Sigmoid colon (tissue), 7 donors: ENCODE measurements around the gene RAB11FIP3. TPM values are rescaled to one million over a fixed set of nuclear protein-coding genes. Genes with fewer than 3 reads are reported as not detected.
A peak's percentile ranks its signal among the peaks of the same experiment; 100 is the strongest.

Experiments
- DNase-seq: peaks from one replicate; pipeline ENCODE4 v3.0.0-alpha.2; 2019
- H3K27ac ChIP-seq, 4 donors: fragments of 200-600 bp; sonication (generic); one replicate each; pipeline ENCODE4 v1.5.1; 2016 to 2019; ENCODE audit warnings: mild to moderate bottlenecking in 1 of 4
- H3K27me3 ChIP-seq, 3 donors: fragments of 200-600 bp; sonication (generic); one replicate each; pipeline ENCODE4 v1.5.1; 2019; ENCODE audit warnings: mild to moderate bottlenecking in 1 of 3
- H3K36me3 ChIP-seq, 4 donors: fragments of 200-600 bp; sonication (generic); one replicate each; pipeline ENCODE4 v1.5.1; 2016 to 2019
- H3K4me1 ChIP-seq, 4 donors: fragments of 200-600 bp; sonication (generic); one replicate each; pipeline ENCODE4 v1.5.1; 2017 to 2019
- H3K4me3 ChIP-seq, 4 donors: fragments of 200-600 bp; sonication (generic); one replicate each; pipeline ENCODE4 v1.5.1; 2017 to 2019; ENCODE audit warnings: mild to moderate bottlenecking in 2 of 4, moderate library complexity in 1 of 4
- H3K9me3 ChIP-seq, 4 donors: fragments of 200-600 bp in 3 of 4; sonication (generic) in 3 of 4; one replicate each; pipeline versions ENCODE4 v1.5.1 to v1.6.1; 2013 to 2019
- CTCF ChIP-seq, 4 experiments: fragments of 450-650 bp in 3 of 4; fragments of 200-600 bp in 1 of 4; IDR thresholded peaks; one replicate each; pipeline ENCODE4 v1.5.1; 2016 to 2019; ENCODE audit warnings: antibody characterized with exemption in 4 of 4, mild to moderate bottlenecking in 3 of 4, moderate library complexity in 2 of 4
- EP300 ChIP-seq, 4 donors: sonication (generic); formaldehyde crosslinking; IDR thresholded peaks; one replicate each; pipeline ENCODE4 v1.6.1; 2017; ENCODE audit warnings: antibody characterized with exemption in 4 of 4
- POLR2A ChIP-seq, 2 donors: fragments of 450-650 bp; IDR thresholded peaks; one replicate each; pipeline ENCODE4 v1.6.1; 2016; ENCODE audit warnings: antibody characterized with exemption in 2 of 2, mild to moderate bottlenecking in 2 of 2, moderate library complexity in 2 of 2
- POLR2AphosphoS5 ChIP-seq, 4 donors: sonication (generic); formaldehyde crosslinking; IDR thresholded peaks; one replicate each; pipeline ENCODE4 v1.6.1; 2017; ENCODE audit warnings: antibody characterized with exemption in 4 of 4
- WGBS, 2 donors: extraction: QIAGEN DNeasy Blood & Tissue Kit; methylation state at CpG; one replicate each; pipeline ENCODE4 v1.1.7; 2013; 5-methylcytosine and 5-hydroxymethylcytosine counted together
- intact Hi-C: fragments of 100-400 bp; cut with DNase I; formaldehyde crosslinking; loops from one replicate; pipeline ENCODE4 v1.15.1; 2023
- polyA plus RNA-seq, 3 donors: library from polyadenylated mRNA; stranded (reverse); fragments of 200-250 nt; gene quantifications; one replicate each; pipeline ENCODE4 v1.2.3, GENCODE V29; 2013
- total RNA-seq, 4 donors: library from RNA; depleted of rRNA; stranded (reverse); fragments of >200 nt; gene quantifications; one replicate each; pipeline ENCODE4 v1.1.0, GENCODE V29; 2016
- donor health status: healthy with polysubstance abuse.
- donor health status: Bipolar disorder and iron deficiency.
- donor health status: healthy.

RAB11FIP3 gene
- total and polyA plus RNA-seq, 7 donors, result 10.6 to 44.9 (median 21.4) TPM

GRCh38 chr16:483341-484075 is 58.1 kb downstream of the RAB11FIP3 start:
- DNase-seq, result no peak
- H3K36me3 ChIP-seq, result peaks cover 0 to 27% (median 6%) of the 10 kb centered on the region in 4 donors
- no peaks in the 10 kb centered on the region for H3K9me3 ChIP-seq
- TF ChIP-seq EP300 (IDR thresholded peaks at IDR 0.05), result no peak
- peak in 1 of 4 donors; percentile 48 for TF ChIP-seq POLR2AphosphoS5 (IDR thresholded peaks at IDR 0.05)
- no peak for TF ChIP-seq POLR2A (IDR thresholded peaks at IDR 0.05)
- no peak for TF ChIP-seq CTCF (IDR thresholded peaks at IDR 0.05)
- no peak overlapping the region for H3K4me3 ChIP-seq
- peaks cover 0 to 11% (median 3%) of the 10 kb centered on the region in 4 donors for H3K4me1 ChIP-seq
- H3K27me3 ChIP-seq, result no peaks in the 10 kb centered on the region
- H3K27ac ChIP-seq, result peak overlapping the region in 2 of 4 donors; percentile 20 to 61
- 85 to 91% methylated on average over 14 of the region's 14 CpGs for WGBS, 2 donors
- intact Hi-C loops, result no loop called here

DNA sequence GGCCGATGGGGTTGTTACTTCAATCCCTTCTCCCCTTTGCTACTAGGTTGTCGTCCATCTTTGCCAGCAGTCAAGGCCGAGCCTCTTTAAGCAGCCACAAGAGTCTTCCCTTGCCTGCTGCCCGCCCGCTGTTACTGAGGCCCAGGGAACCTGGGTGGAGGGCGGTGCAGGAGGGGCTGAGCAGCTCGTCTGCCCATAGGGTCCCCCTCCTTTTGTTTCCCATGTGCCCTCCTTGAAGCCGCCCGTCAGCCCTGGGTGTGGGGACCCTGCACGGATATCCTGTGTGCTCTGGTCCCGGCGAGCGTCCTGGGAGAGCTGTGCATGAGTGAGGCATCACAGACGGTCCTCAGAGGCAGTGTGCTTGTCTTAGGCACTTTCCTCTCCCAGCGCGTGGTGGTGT is 64.2 kb downstream of the RAB11FIP3 start:
- Histone ChIP-seq H3K9me3 (no peaks in the 10 kb centered on the region), H3K4me1 (no peaks in the 10 kb centered on the region), H3K36me3 (peaks cover 9 to 44% (median 21%) of the 10 kb centered on the region in 4 donors), H3K27ac (no peak overlapping the region), H3K27me3 (no peaks in the 10 kb centered on the region), H3K4me3 (no peak overlapping the region)
- no peak for DNase-seq
- TF ChIP-seq POLR2A (IDR thresholded peaks at IDR 0.05) (no peak), EP300 (IDR thresholded peaks at IDR 0.05) (no peak), POLR2AphosphoS5 (IDR thresholded peaks at IDR 0.05) (no peak), CTCF (IDR thresholded peaks at IDR 0.05) (no peak)
- intact Hi-C loops, result loop anchor here (5.0 kb wide), 1 partner anchor 97 kb away; no protein-coding TSS in a partner anchor
- WGBS, 2 donors, result 95 to 96% methylated on average over 16 of the region's 16 CpGs

- 91 to 93% methylated on average over 10 of the region's 10 CpGs for WGBS, 2 donors
- intact Hi-C loops, result no loop called here
- Histone ChIP-seq H3K27ac (no peak overlapping the region), H3K36me3 (peaks cover 9 to 35% (median 21%) of the 10 kb centered on the region in 4 donors), H3K27me3 (no peaks in the 10 kb centered on the region), H3K4me1 (no peaks in the 10 kb centered on the region), H3K9me3 (no peaks in the 10 kb centered on the region), H3K4me3 (no peak overlapping the region)
- TF ChIP-seq EP300 (IDR thresholded peaks at IDR 0.05) (no peak), POLR2A (IDR thresholded peaks at IDR 0.05) (no peak), POLR2AphosphoS5 (IDR thresholded peaks at IDR 0.05) (no peak), CTCF (IDR thresholded peaks at IDR 0.05) (no peak)
- no peak for DNase-seq
Measured at GRCh38 chr16:490768-491167, 65.3 kb downstream of the RAB11FIP3 start.

GRCh38 chr16:491220-491919 is 65.9 kb downstream of the RAB11FIP3 start:
- H3K4me3 ChIP-seq, result no peak overlapping the region
- WGBS, 2 donors, result 90 to 95% methylated on average over 19 of the region's 19 CpGs
- DNase-seq, result no peak
- H3K27ac ChIP-seq, result no peak overlapping the region
- peaks cover 9 to 35% (median 23%) of the 10 kb centered on the region in 4 donors for H3K36me3 ChIP-seq
- H3K27me3 ChIP-seq, result no peaks in the 10 kb centered on the region
- intact Hi-C loops, result no loop called here
- no peaks in the 10 kb centered on the region for H3K9me3 ChIP-seq
- no peak for TF ChIP-seq EP300 (IDR thresholded peaks at IDR 0.05)
- TF ChIP-seq POLR2A (IDR thresholded peaks at IDR 0.05), result no peak
- no peak for TF ChIP-seq POLR2AphosphoS5 (IDR thresholded peaks at IDR 0.05)
- TF ChIP-seq CTCF (IDR thresholded peaks at IDR 0.05), result no peak
- H3K4me1 ChIP-seq, result no peaks in the 10 kb centered on the region
